Esophagus muscularis mucosa (tissue), 4 donors: ENCODE results near the gene PLP1.

Source experiments
- CTCF ChIP-seq, 3 experiments: fragments of 200-600 bp in 2 of 3; fragments of 450-650 bp in 1 of 3; sonication (generic) in 2 of 3; IDR thresholded peaks; one replicate each; pipeline ENCODE4 v1.5.1; 2017 to 2019; ENCODE audit warnings: antibody characterized with exemption in 3 of 3, mild to moderate bottlenecking in 2 of 3, moderate library complexity in 1 of 3
- EP300 ChIP-seq: sonication (generic); formaldehyde crosslinking; IDR thresholded peaks from one replicate; pipeline ENCODE4 v1.6.1; 2017; ENCODE audit warnings: antibody characterized with exemption
- POLR2A ChIP-seq: fragments of 450-650 bp; IDR thresholded peaks from one replicate; pipeline ENCODE4 v1.6.1; 2017; ENCODE audit warnings: antibody characterized with exemption, moderate library complexity, mild to moderate bottlenecking, low read depth
- POLR2AphosphoS5 ChIP-seq, 2 donors: sonication (generic); formaldehyde crosslinking; IDR thresholded peaks; one replicate each; pipeline ENCODE4 v1.6.1; 2017; ENCODE audit warnings: antibody characterized with exemption in 2 of 2

- no peak for TF ChIP-seq EP300
- no peak for TF ChIP-seq CTCF (IDR thresholded peaks at IDR 0.05)
- TF ChIP-seq POLR2A: no peak
- no peak for TF ChIP-seq POLR2AphosphoS5 (IDR thresholded peaks at IDR 0.05)
These were observed 51.9 kb downstream of the PLP1 start for GRCh38 chrX:103828529-103828928.
